Rectal smooth muscle tissue (tissue), 1 donor: Measurements from ENCODE around the gene BEGAIN.

Experiments used
- H3K27ac ChIP-seq: one replicate; pipeline ENCODE4 v1.7.0; 2013; ENCODE audit warnings: low read depth, low read length, inconsistent platforms
- H3K27me3 ChIP-seq: one replicate; pipeline ENCODE4 v1.7.0; 2013; ENCODE audit warnings: low read length; ENCODE audit not compliant: control insufficient read depth, insufficient read depth
- H3K36me3 ChIP-seq: one replicate; pipeline ENCODE4 v1.7.0; 2013; ENCODE audit warnings: low read length; ENCODE audit not compliant: control insufficient read depth, insufficient read depth
- H3K4me1 ChIP-seq: one replicate; pipeline ENCODE4 v1.7.0; 2013; ENCODE audit warnings: low read length; ENCODE audit not compliant: control insufficient read depth, insufficient read depth
- H3K4me3 ChIP-seq: one replicate; pipeline ENCODE4 v1.7.0; 2013; ENCODE audit warnings: low read length
- H3K9ac ChIP-seq: one replicate; pipeline ENCODE4 v1.7.0; 2013; ENCODE audit warnings: low read length

The BEGAIN gene

DNA sequence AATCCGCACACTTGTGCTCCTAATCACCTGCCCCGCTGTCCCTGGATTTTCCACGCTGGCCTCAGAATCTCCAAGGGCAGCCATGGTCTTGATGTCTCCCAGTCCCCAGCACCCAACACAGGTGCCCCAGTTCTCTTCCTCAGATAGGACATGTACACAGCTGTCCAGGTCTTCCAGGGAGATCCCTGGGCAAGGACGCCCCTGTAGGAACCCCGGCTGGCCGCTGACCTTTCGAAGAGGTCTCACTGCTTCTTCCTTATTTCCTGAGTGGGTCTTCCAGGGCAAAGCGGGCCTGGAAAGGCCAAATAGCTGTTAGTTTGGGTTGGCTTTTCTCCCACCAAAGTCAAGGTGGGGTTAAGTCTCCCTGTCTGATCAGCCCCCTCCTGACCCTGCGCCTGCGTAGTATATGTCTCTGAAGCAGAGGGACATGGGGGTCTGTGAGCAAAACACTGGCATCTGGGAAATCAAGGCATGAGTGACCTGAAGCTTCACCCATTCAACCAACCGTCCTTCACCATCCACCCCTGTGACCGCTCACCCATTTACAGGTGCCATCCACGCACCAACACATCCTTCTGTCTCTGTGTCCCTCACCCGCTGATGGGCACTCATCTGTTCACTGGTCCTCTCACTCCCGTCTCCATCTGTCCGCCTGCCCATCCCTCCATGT lies 4.6 kb downstream of the BEGAIN start:
- no peak overlapping the region for H3K27ac ChIP-seq
- no peaks in the 10 kb centered on the region for H3K36me3 ChIP-seq
- peaks cover 3% of the 10 kb centered on the region for H3K27me3 ChIP-seq
- no peaks in the 10 kb centered on the region for H3K4me1 ChIP-seq
- H3K4me3 ChIP-seq, result no peak overlapping the region
- H3K9ac ChIP-seq, result no peak overlapping the region

DNA sequence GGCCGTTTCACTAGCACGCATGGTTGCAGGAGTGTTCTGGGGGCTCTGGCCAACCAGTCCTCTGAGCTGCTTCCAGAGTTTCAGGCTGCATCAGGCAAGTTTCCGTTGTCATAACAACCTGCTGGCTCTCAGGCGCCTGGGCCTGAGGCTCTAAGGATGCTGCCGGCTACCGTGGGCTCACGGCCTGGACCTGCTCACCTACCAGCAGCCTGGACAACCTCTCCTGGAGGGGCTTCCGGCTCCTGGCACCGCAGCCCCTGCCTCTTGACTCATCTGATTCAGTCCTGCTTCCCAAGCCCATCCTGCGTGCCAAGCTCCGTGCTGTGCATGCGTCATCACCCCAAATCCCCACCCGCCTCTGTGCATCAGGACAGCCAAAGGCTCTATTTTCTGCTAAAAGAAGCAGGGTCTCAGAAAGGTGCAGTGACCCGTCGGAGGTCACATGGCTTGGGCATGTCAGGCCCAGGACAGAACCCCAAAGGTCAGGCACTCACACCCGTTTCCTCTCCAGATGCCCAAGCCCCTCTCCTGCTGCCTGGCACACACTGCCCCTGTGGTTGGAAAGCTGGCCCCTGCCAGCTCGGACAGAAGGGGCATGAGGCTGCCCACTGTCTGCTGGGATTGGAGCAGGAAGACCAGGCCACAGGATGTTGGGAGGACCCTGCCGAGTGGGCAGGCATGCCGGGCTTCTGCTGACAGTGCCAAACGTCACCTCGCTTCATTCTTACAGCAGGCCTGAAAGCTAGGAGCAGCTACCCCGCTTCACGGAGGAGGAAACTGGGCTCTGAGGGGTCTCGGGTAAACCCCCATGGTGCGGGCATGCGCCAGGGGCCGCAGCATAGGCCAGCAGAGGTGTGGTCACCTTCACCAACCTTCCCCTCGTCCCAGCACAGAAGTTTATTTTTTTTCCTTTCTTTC lies 5.7 kb downstream of the BEGAIN start:
- Histone ChIP-seq H3K4me1 (no peaks in the 10 kb centered on the region), H3K9ac (no peak overlapping the region), H3K27ac (no peak overlapping the region), H3K27me3 (peaks cover 1% of the 10 kb centered on the region), H3K4me3 (no peak overlapping the region), H3K36me3 (no peaks in the 10 kb centered on the region)

DNA sequence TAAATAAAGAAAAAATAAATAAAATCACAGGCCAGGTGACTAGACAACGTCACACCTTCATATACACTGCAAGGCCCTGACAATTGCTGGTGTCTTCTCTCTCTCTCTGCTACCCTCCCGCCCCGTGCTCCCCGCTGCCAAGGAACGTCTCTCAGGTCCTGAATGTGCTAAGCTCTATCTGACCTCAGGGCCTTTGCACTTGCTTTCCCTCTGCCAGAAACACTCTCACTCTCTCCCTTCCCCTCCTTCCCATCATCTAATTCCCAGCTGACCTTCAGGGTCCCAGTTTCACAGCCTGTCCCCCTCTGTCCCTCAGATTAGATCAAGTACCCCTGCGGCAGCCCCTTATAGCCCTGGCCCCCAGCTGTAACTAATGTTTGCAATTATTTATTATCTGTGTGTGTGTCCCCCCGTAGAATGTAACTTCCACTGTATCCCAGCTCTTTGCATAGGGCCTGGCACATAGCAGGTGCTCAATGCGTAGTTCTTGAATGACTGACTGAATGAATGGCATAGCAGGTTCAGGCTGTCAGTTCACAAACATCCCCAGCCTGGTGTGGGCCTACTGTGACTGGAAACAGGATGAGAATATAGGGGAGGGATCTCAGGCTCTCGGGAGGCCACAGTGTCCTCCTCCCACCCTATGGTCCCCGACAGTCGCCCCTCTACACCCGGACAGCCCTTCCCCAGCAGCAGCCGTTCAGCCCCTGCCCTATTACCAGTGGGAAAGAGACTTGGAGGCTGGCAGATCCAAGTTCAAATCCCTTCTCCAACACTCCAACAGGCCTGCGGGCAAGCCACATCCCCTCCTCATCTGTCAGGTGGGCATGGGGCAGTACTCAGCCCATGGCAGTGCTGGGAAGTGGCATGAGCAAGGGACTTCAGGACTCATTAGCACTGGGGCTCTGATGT lies 6.6 kb downstream of the BEGAIN start:
- Histone ChIP-seq H3K9ac (no peak overlapping the region), H3K4me1 (no peaks in the 10 kb centered on the region), H3K4me3 (no peak overlapping the region), H3K27ac (no peak overlapping the region), H3K27me3 (no peaks in the 10 kb centered on the region), H3K36me3 (no peaks in the 10 kb centered on the region)

DNA sequence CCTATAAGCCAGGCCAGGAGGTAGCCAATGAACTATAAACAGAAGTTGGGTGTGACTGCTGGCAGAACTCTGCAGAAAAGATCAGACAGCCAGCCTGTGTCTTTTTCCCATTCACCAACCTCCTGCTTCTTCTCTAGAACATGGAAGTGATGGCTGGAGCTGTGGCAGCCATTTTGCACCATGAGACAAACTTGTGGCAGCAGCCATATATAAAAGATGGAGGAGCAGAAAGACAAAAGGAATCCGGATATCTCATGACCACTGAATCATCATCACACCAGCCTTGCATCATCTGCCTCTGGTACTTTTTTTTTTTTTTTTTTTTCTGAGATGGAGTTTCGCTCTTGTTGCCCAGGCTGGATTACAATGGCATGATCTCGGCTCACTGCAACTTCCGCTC lies 8.7 kb downstream of the BEGAIN start:
- no peak overlapping the region for H3K4me3 ChIP-seq
- no peak overlapping the region for H3K9ac ChIP-seq
- no peak overlapping the region for H3K27ac ChIP-seq
- H3K36me3 ChIP-seq, result no peaks in the 10 kb centered on the region
- no peaks in the 10 kb centered on the region for H3K4me1 ChIP-seq
- no peaks in the 10 kb centered on the region for H3K27me3 ChIP-seq

DNA sequence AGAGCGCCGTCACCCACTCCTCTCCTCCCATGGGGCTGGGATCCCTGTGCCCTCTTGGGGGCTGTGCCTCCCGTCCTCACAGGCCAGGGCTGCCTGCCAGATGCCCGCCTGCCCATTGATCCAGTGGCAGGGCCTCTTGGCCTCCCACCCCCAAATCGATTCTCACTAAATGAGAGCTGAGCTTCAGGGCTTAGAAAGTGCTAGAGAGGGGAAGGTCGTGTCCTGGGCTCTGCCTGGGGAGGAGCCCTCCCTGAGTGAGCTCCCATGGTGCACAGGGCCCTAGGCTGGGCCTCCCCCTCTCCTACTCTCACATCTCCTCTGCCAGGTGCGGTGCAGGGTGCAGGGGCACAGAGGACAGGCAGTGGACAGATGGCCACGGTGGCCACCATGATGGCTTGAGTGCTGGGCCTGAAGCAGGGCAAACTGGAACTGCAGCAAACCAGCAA lies 9.2 kb downstream of the BEGAIN start:
- Histone ChIP-seq H3K27ac (no peak overlapping the region), H3K36me3 (no peaks in the 10 kb centered on the region), H3K4me1 (no peaks in the 10 kb centered on the region)

DNA sequence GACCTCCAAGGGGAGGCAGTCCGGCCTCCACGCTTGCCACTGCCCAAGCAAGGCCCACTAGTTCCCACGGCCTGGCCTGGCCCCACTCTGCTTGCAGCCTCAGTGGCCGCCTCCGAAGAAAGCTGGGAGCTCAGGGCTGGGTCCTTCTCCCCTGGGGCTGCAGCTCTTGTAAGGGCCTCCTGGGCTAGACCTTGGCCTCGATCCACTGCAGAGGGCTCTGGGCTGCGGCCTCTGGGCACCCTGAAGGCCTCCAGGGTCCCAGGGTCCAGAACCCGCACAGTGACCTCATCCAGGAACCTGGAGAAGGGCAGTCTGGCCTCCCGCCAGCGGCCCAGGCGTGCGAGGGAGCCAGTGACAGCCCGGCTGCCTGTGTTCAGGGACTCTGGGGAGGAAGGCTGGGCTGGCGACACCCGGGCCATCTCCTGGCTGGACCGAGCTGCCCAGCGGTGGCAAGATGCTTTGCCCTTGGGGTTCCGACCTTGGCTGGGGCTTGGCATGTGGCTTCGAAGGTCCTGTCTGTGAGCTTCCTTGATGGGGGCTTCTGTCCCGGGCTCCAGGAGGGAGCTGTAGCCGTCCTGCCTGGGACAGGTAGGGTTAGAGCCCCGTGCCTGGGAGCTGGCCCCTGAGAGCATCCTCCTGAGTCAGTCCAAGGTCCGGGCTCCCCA lies 9.8 kb downstream of the BEGAIN start:
- H3K9ac ChIP-seq, result no peak overlapping the region
- no peak overlapping the region for H3K27ac ChIP-seq
- no peaks in the 10 kb centered on the region for H3K27me3 ChIP-seq
- no peaks in the 10 kb centered on the region for H3K4me1 ChIP-seq
- no peaks in the 10 kb centered on the region for H3K36me3 ChIP-seq
- no peak overlapping the region for H3K4me3 ChIP-seq

More for the DNA sequence above, 9.2 kb downstream of the BEGAIN start:
- Histone ChIP-seq H3K9ac (no peak overlapping the region), H3K4me3 (no peak overlapping the region), H3K27me3 (no peaks in the 10 kb centered on the region)

DNA sequence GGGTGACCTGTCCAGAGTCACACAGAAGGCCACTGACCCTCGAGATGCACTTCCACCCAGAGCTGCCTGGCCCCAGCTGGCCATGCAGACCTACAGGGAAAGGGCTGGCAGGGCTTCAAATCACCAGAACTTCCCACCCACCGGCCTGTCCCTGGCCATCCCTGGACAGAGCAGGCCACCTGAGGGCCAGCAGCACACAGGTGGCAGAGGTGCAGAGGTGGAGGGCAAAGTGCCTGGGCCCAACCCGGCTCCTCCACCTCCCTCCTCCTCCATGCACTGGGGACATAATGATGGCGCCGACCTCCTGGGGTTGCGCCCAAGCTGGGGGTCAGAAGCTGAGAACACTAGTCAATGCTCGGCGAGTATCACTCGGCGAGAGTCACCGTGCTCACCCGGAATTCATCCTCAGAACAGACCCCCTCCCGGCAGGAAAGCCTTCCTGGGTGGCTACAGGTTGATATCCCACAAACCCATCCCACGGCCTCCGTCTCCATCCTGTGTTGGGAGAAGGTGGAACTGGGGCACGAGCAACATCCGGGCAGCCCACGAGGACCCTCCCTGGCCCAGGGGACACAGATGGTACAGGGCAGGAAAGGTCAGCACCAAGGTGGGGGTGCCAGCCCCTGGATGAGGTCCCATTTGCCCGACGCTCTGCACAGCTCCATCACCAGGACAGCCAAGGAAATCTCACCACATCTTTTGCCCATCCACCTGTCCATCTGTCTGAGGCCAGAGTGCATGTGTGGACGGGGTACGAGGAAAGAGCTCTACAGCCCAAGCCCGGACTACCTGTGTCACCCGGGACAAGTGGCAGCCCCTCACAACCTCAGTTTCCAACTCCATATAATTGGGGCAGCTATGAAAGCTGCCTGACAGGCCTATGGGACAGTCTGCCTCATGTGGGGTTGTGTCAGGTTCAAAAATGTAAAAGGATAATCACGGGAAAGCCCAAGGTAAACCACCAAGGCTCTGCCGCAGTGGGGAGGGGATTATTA lies 10.8 kb downstream of the BEGAIN start:
- H3K9ac ChIP-seq, result no peak overlapping the region
- no peak overlapping the region for H3K27ac ChIP-seq
- no peak overlapping the region for H3K4me3 ChIP-seq
- peaks cover 4% of the 10 kb centered on the region for H3K27me3 ChIP-seq
- no peaks in the 10 kb centered on the region for H3K4me1 ChIP-seq
- no peaks in the 10 kb centered on the region for H3K36me3 ChIP-seq

DNA sequence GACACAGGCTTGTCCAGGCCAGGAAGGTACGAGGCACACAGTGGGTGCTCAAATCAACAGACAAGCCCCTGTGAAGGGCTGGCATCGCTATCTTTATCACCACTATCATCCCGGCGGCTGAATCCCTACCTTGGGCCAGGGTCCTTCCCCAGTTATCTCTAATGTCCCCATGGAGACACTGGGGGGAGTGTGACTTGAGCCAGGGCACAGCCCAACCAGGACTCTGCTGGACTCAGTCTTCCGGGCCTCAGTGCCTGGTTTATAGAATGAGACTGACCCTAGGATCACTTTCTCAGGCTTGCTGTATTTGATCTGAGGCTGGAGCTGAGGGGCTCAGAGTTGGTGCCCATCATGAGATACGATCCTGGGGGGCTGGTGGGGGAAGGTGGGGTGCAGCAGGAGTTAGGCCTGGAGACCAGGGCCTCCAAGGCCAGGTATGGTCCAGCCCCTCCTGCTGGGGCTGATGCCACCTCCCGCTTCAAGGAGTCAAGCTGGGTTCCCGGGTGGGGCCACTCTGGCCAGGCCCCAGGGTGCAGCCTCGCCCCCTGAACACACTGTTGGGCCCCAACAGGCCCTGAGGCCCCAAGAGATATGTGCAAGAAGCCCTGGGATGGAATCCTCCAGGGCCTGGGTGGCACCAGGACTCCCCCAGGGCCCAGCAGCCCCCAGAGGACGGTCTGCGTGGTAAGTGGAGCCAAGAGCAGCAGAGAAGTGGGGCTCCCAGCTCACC lies 11.8 kb downstream of the BEGAIN start:
- no peaks in the 10 kb centered on the region for H3K36me3 ChIP-seq
- H3K4me3 ChIP-seq, result no peak overlapping the region
- H3K27ac ChIP-seq, result no peak overlapping the region
- no peak overlapping the region for H3K9ac ChIP-seq
- H3K27me3 ChIP-seq, result peaks cover 4% of the 10 kb centered on the region
- no peaks in the 10 kb centered on the region for H3K4me1 ChIP-seq

DNA sequence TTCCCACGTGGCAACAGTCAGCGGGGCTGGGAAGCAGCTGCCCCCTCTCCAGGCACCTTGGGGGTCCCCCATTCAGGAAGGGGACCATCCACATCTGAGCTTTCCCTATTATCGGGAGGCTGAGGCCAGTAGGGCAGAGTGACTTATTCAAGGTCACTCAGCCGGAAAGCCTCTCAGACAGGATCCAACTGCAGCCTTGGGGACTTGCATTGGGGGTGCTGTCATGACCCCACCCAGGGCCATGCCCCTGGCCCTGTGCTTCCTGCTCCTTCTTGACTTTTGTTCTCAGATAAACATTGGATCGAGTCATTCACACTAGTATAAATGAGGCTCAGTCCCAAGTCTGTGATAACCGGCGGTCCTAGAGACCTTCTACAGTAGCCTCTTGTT lies 12.6 kb downstream of the BEGAIN start:
- Histone ChIP-seq H3K9ac (no peak overlapping the region), H3K4me3 (no peak overlapping the region), H3K36me3 (no peaks in the 10 kb centered on the region), H3K27me3 (peaks cover 7% of the 10 kb centered on the region), H3K27ac (no peak overlapping the region), H3K4me1 (no peaks in the 10 kb centered on the region)

DNA sequence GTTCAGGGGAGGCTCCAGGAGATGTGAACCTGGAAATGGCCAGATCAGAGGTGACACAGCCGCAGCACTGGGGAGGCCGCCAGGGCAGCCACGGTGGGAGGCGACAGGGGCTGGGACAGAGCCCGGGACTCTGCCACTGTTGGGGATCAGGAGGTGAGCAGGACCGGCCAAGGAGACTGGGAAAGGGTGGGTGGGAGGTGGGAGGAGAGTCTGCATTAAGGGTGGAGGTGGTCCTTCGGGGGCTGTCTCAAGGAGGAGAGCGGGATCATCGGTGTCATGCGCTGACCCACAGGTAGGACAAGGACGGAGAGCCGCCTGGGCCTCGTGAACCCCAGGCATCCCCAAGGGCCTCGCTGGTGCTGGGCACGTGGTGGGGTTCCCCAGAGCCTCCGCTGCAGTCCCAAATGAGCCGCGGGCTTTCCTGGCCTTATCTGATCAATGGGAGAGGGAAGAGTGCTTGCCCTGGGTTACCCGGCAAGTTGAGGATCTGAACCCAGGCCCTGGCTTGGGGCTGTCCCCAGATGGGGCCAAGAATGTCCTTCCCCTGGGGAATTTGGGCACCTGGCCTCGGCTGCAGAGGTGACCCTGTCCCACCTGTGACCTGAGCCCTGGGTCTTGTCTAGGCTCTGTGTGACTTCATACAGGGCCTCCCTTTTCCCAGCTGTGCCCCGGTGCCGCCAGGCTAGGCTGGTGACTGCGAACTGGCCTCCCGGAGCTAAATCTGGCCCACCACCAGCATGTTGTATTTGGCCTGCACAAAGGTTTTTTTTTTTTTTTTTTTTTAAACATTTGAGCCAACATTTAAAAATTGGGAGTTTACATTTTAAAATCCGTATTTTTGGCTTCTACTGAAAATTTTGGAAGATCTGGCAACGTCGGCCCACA lies 13.2 kb downstream of the BEGAIN start:
- Histone ChIP-seq H3K27me3 (peaks cover 13% of the 10 kb centered on the region), H3K4me1 (no peaks in the 10 kb centered on the region), H3K9ac (no peak overlapping the region), H3K27ac (no peak overlapping the region), H3K4me3 (no peak overlapping the region), H3K36me3 (no peaks in the 10 kb centered on the region)
